Memory B cell (primary cell): ENCODE results near the gene ATAD1.
A peak's percentile ranks its signal among the peaks of the same experiment; 100 is the strongest.
"Not testable (repeated sequence)": the region's sequence is repeated elsewhere in the genome, so short reads cannot be mapped to it uniquely, and the experiment has no call there.

Source experiments
- ATAC-seq: fragments of 150-1000 bp; cut with Tn5 transposase; 2 replicates; pipeline ENCODE4 v1.10.0; 2021; ENCODE audit warnings: low read depth, mild to moderate bottlenecking, moderate library complexity
- DNase-seq, 2 donors: peaks; one replicate each; pipeline ENCODE4 v3.0.0; 2022; ENCODE audit warnings: low spot score in 2 of 2
- H3K27ac Mint-ChIP-seq: one replicate; pipeline ENCODE4 v1.8.0; 2022; ENCODE audit warnings: mild to moderate bottlenecking, moderate library complexity, mixed read lengths
- H3K27me3 Mint-ChIP-seq: one replicate; pipeline ENCODE4 v1.8.0; 2022; ENCODE audit warnings: mixed read lengths
- H3K36me3 Mint-ChIP-seq: one replicate; pipeline ENCODE4 v1.8.0; 2022; ENCODE audit warnings: mild to moderate bottlenecking, mixed read lengths
- H3K4me1 Mint-ChIP-seq: one replicate; pipeline ENCODE4 v1.8.0; 2022; ENCODE audit warnings: mixed read lengths
- H3K4me3 Mint-ChIP-seq: one replicate; pipeline ENCODE4 v1.8.0; 2022; ENCODE audit warnings: mild to moderate bottlenecking, moderate library complexity, mixed read lengths
- H3K9me3 Mint-ChIP-seq: one replicate; pipeline ENCODE4 v1.8.0; 2022; ENCODE audit warnings: mixed read lengths

ATAD1 gene

GRCh38 chr10:87817609-87818504, at the start of gene ATAD1:
Gene ATAD1, minus strand, starts transcription at chr10:87818226. Its CDS starts 3,627 bp downstream, at chr10:87814599.
- Mint-ChIP-seq H3K27me3 (no peaks in the 10 kb centered on the region), H3K27ac (peak within 1 kb of the TSS; percentile 98), H3K4me1 (peaks cover 23% of the 10 kb centered on the region), H3K9me3 (no peaks in the 10 kb centered on the region), H3K36me3 (peaks cover 4% of the 10 kb centered on the region), H3K4me3 (peak within 1 kb of the TSS; percentile 96)
- ATAC-seq: peak; percentile 73
- DNase-seq: peak; percentile 75 to 78

GRCh38 chr10:87867453-87867852, 49.4 kb upstream of the ATAD1 start:
- ATAC-seq (no peak), DNase-seq (no peak)
- Mint-ChIP-seq H3K27ac (no peak overlapping the region), H3K27me3 (no peaks in the 10 kb centered on the region), H3K36me3 (peaks cover 5% of the 10 kb centered on the region), H3K4me1 (peaks cover 28% of the 10 kb centered on the region), H3K9me3 (no peaks in the 10 kb centered on the region), H3K4me3 (peak overlapping the region; percentile 84)

GRCh38 chr10:87866412-87866974, 48.5 kb upstream of the ATAD1 start:
- Mint-ChIP-seq H3K4me1 (peaks cover 28% of the 10 kb centered on the region), H3K27ac (peak overlapping the region; percentile 69), H3K36me3 (peaks cover 5% of the 10 kb centered on the region), H3K4me3 (peak overlapping the region; percentile 97), H3K9me3 (no peaks in the 10 kb centered on the region), H3K27me3 (no peaks in the 10 kb centered on the region)
- no peak for DNase-seq
- ATAC-seq: no peak

- H3K4me1 Mint-ChIP-seq: peaks cover 34% of the 10 kb centered on the region
- no peaks in the 10 kb centered on the region for H3K27me3 Mint-ChIP-seq
- no peaks in the 10 kb centered on the region for H3K9me3 Mint-ChIP-seq
- H3K4me3 Mint-ChIP-seq: peak overlapping the region; percentile 97
- DNase-seq (no peak), ATAC-seq (no peak)
- peak overlapping the region; percentile 87 for H3K27ac Mint-ChIP-seq
- H3K36me3 Mint-ChIP-seq: peaks cover 5% of the 10 kb centered on the region
Measured at GRCh38 chr10:87865241-87865881, 47.3 kb upstream of the ATAD1 start.

- Mint-ChIP-seq H3K4me3 (peak overlapping the region; percentile 97), H3K36me3 (peaks cover 5% of the 10 kb centered on the region), H3K27me3 (no peaks in the 10 kb centered on the region), H3K9me3 (no peaks in the 10 kb centered on the region), H3K4me1 (peaks cover 39% of the 10 kb centered on the region), H3K27ac (peak overlapping the region; percentile 87)
- DNase-seq (no peak), ATAC-seq (no peak)
Measured at GRCh38 chr10:87864496-87865059, 46.6 kb upstream of the ATAD1 start.

- not testable (repeated sequence) for H3K27me3 Mint-ChIP-seq, H3K9me3 Mint-ChIP-seq, ATAC-seq
Measured at GRCh38 chr10:87863951-87864495, 46.0 kb upstream of the ATAD1 start.

GRCh38 chr10:87863053-87863943, 45.3 kb upstream of the ATAD1 start, which contains the start of the genes KLLN and PTEN:
Gene KLLN, minus strand, starts transcription at chr10:87863533. Its CDS starts 1,046 bp downstream, at chr10:87862487.
Gene PTEN, plus strand, starts transcription at chr10:87863625. Its CDS starts 845 bp downstream, at chr10:87864470.
- ATAC-seq: peak; percentile 42
- Mint-ChIP-seq H3K9me3 (no peaks in the 10 kb centered on the region), H3K27ac (peak within 1 kb of the TSS; percentile 93), H3K4me1 (peaks cover 31% of the 10 kb centered on the region), H3K27me3 (no peaks in the 10 kb centered on the region), H3K4me3 (peak within 1 kb of the TSS; percentile 97), H3K36me3 (peaks cover 5% of the 10 kb centered on the region)
- DNase-seq: peak; percentile 81 to 82

More at GRCh38 chr10:87863951-87864495, 46.0 kb upstream of the ATAD1 start:
- Mint-ChIP-seq H3K4me1 (peaks cover 36% of the 10 kb centered on the region), H3K4me3 (peak overlapping the region; percentile 97), H3K27ac (peak overlapping the region; percentile 93)
- peak; percentile 21 to 39 for DNase-seq
- not testable (repeated sequence) for H3K36me3 Mint-ChIP-seq

- no peaks in the 10 kb centered on the region for H3K9me3 Mint-ChIP-seq
- H3K27me3 Mint-ChIP-seq: no peaks in the 10 kb centered on the region
- ATAC-seq: peak; percentile 28
- peak overlapping the region; percentile 93 for H3K27ac Mint-ChIP-seq
- peaks cover 31% of the 10 kb centered on the region for H3K4me1 Mint-ChIP-seq
- H3K4me3 Mint-ChIP-seq: peak overlapping the region; percentile 93
- DNase-seq: no peak
- peaks cover 5% of the 10 kb centered on the region for H3K36me3 Mint-ChIP-seq
Measured at GRCh38 chr10:87862679-87863052, 44.6 kb upstream of the ATAD1 start.

- H3K4me3 Mint-ChIP-seq: peak overlapping the region; percentile 93
- H3K36me3 Mint-ChIP-seq: peaks cover 4% of the 10 kb centered on the region
- no peaks in the 10 kb centered on the region for H3K9me3 Mint-ChIP-seq
- H3K27me3 Mint-ChIP-seq: no peaks in the 10 kb centered on the region
- H3K27ac Mint-ChIP-seq: peak overlapping the region; percentile 93
- peaks cover 28% of the 10 kb centered on the region for H3K4me1 Mint-ChIP-seq
- DNase-seq (peak; percentile 90), ATAC-seq (peak; percentile 67)
Measured at GRCh38 chr10:87861953-87862678, 44.1 kb upstream of the ATAD1 start.

- peaks cover 25% of the 10 kb centered on the region for H3K4me1 Mint-ChIP-seq
- H3K9me3 Mint-ChIP-seq: no peaks in the 10 kb centered on the region
- H3K4me3 Mint-ChIP-seq: peak overlapping the region; percentile 93
- H3K27ac Mint-ChIP-seq: peak overlapping the region; percentile 93
- H3K27me3 Mint-ChIP-seq: no peaks in the 10 kb centered on the region
- ATAC-seq (peak; percentile 1), DNase-seq (no peak)
- peaks cover 2% of the 10 kb centered on the region for H3K36me3 Mint-ChIP-seq
Measured at GRCh38 chr10:87861566-87861952, 43.5 kb upstream of the ATAD1 start.

GRCh38 chr10:87860816-87861403, 42.9 kb upstream of the ATAD1 start:
- peaks cover 24% of the 10 kb centered on the region for H3K4me1 Mint-ChIP-seq
- H3K36me3 Mint-ChIP-seq: peaks cover 2% of the 10 kb centered on the region
- ATAC-seq (no peak), DNase-seq (no peak)
- no peaks in the 10 kb centered on the region for H3K9me3 Mint-ChIP-seq
- peak overlapping the region; percentile 93 for H3K4me3 Mint-ChIP-seq
- peak overlapping the region; percentile 93 for H3K27ac Mint-ChIP-seq
- H3K27me3 Mint-ChIP-seq: no peaks in the 10 kb centered on the region

GRCh38 chr10:87860156-87860795, 42.2 kb upstream of the ATAD1 start:
- H3K27ac Mint-ChIP-seq: peak overlapping the region; percentile 93
- DNase-seq (peak in 1 of 2 donors; percentile 42), ATAC-seq (peak; percentile 18)
- H3K4me3 Mint-ChIP-seq: peak overlapping the region; percentile 55
- H3K4me1 Mint-ChIP-seq: peaks cover 20% of the 10 kb centered on the region
- no peaks in the 10 kb centered on the region for H3K36me3 Mint-ChIP-seq
- H3K9me3 Mint-ChIP-seq: no peaks in the 10 kb centered on the region
- no peaks in the 10 kb centered on the region for H3K27me3 Mint-ChIP-seq
